HG03460 (cell line): ENCODE data around the gene HP.
"Not testable (repeated sequence)": the region's sequence is repeated elsewhere in the genome, so short reads cannot be mapped to it uniquely, and the experiment has no call there.

Source experiments
- ATAC-seq: cut with Tn5 transposase; IDR thresholded peaks from one replicate; pipeline ENCODE4 v1.9.1; 2021; ENCODE audit not compliant: unreplicated experiment

HP gene, protein sequence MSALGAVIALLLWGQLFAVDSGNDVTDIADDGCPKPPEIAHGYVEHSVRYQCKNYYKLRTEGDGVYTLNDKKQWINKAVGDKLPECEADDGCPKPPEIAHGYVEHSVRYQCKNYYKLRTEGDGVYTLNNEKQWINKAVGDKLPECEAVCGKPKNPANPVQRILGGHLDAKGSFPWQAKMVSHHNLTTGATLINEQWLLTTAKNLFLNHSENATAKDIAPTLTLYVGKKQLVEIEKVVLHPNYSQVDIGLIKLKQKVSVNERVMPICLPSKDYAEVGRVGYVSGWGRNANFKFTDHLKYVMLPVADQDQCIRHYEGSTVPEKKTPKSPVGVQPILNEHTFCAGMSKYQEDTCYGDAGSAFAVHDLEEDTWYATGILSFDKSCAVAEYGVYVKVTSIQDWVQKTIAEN

DNA sequence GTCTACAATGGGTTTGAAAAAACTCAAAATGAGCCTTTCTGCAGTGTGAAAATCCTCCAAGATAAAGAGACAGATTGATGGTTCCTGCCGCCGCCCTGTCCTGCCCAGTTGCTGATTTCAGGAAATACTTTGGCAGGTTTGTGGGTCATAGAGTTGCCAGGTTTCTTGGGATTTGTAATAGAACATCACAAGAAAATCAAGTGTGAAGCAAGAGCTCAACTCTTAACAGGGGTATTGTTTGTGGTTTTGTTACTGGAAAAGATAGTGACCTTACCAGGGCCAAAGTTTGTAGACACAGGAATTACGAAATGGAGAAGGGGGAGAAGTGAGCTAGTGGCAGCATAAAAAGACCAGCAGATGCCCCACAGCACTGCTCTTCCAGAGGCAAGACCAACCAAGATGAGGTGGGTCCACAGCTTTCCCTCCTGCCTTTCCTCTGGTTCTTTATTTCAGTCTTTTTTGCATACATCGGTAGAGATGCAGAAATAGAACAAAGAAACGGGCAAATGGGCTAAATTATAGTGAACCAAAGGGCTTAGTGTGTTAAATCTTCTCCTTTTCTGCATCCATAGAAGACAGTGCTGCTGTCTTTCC is at the start of gene HP:
TSS of gene HP (plus strand) at position 252 of the 594 bp plus-strand sequence. CDS start at position 400, 148 bp downstream.
- not testable (repeated sequence) for ATAC-seq

DNA sequence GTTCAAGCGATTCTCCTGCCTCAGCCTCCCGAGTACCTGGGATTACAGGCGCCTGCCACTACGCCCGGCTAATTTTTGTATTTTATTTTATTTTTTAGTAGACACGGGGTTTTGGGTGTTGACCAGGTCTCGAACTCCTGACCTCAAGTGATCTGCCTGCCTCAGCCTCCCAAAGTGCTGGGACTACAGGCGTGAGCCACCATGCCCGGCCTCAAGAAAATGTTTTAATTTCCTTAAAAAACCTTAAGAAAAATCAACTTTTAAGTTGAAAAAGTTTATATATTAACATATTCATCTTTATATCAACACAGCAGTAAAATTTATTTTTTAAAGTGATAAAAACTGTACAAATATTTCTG is 46.3 kb upstream of the HP start:
- ATAC-seq = not testable (repeated sequence)

DNA sequence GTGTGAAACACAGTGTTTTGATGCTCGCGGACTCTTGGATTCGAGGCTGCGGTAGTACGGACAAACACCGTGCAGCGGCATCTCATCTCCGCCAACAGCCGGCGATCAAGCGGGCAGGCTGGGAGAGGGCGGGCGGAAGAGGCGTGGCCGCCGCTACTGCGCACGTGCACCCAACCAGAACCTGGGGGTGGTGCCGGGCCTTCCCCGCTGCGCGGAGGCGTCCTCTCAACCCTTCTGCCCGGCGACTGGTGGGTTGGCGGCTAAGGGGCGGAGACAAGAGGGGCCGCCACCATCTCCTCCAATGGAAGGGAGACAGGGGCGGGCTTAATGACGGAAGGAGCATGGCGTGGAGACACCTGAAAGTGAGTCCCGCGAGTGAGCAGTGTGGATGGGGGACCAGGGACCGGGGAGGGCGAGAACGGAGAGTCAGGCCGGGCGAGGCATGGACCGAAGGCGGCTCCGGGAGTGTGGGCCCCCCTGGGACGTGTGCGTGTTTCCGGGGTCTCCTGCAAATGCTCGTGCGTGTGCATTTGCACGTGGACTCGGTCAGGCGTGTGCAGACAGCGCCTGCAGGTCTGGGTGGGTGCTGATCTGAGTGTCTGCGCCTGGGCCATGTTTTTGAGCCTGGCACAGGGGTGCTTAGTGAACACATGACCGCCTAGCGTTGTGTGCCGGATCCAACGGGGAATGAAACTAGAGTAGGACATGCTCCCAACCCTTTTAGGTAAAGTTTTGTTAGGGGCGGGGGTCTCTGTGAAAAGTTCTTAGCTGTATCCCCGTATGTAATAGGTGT is 45.7 kb upstream of the HP start, which contains the start of gene DHODH:
TSS of gene DHODH (plus strand) at position 321 of the 793 bp plus-strand sequence. CDS start at position 342, 21 bp downstream.
- ATAC-seq = peak; percentile 99

DNA sequence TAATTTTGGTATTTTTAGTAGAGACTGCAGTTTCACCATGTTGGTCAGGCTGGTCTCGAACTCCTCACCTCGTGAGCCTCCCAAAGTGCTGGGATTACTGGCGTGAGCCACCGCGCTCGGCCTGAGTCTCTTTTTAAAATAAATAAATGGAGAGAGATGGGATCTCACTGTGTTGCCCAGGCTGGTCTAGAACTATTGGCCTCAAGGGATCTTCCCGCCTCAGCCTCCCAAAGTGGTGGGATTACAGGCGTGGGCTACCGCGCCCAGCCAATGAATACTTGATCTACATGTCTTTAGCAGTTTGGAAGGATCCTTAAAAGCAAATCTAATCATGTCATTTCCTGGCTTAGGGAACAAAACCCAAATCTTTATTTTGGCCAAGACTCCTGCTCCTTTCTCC is 44.5 kb upstream of the HP start:
- no peak for ATAC-seq

DNA sequence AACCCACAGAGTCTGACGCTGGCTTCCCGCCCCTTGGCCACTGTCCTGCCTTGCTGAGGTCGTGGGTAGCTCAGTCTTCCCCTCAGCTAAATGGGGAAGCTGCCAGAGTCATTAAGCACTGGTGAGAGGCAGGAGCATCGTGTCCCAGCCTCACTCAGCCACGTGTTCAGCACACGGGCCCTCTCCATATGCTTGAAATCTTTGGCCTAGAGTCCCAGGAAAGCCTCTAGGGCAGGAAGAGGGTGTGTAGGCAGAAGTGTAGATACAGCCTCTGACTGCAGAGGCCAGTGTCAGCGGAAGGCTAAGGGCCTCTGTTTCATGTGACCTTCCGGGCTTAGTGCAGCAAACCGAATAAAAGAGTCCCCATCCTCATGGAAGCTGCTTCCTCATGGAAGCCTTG is 41.7 kb upstream of the HP start:
- no peak for ATAC-seq

DNA sequence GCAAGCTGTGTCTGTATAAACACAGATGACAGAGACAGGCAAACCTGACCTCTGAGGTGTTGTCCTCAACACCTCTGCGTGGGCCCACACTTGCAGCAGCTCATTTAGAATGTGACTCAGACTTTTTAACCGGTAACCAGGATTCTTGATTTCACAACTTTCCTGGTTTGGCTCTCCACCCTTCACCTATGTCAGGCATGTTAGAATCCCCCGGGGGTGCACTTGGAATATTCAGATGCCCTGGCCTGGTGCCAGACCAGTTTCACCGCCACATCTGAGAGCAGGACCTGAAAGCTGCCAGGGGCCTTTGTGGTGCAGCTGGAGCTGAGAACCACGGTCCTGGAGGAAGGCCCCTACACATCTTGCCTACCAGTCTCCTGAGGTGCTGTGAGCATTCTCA is 40.9 kb upstream of the HP start:
- ATAC-seq = no peak

DNA sequence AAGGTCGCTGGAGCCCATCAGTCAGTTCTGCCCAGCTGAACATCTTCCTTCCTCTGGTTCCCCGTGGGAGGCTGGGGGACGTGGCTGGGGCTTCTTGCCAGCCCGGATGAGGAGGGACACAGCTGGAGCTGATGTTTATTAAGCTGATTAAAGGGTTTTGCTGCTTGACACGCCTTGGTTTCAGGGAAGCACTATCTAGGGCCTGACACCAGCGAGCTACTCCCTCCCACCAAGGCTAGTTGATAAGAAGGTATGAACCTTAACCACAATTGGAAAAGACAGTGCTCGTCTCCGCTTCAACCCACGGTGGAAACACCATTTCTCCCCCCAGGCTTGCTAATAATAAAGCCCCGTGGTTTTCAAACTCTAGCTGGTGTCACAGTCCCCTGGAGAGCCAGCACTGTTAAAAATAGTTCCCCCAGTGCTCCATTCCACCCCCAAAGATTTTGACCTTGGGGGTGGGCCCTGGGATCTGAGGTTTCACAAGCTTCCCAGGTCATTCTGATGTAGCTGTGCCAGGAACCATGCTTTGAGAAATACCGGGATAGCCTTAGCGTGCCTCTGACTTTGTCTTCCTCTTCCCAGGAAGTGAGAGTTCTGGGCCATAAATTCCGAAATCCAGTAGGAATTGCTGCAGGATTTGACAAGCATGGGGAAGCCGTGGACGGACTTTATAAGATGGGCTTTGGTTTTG is 40.3 kb upstream of the HP start:
- no peak for ATAC-seq

DNA sequence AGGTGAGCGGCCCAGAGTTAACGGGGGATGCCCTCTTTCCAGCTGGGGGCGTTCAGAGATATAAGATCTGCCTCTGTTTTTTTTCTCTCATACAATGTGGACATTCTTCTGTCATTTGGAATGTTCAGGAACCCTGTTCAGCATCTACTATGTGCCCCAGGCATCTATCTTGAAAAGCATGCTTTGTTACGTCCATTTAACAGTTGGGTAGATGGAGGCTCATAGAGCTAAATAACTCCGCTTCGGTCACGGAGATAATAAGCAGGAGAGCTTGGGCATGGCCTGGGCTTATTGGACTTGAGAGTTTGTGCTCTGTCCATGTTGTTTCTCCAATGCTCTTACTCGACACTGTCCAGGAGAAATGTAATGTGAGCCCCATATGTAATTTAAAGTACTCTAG is 39.6 kb upstream of the HP start:
- no peak for ATAC-seq

DNA sequence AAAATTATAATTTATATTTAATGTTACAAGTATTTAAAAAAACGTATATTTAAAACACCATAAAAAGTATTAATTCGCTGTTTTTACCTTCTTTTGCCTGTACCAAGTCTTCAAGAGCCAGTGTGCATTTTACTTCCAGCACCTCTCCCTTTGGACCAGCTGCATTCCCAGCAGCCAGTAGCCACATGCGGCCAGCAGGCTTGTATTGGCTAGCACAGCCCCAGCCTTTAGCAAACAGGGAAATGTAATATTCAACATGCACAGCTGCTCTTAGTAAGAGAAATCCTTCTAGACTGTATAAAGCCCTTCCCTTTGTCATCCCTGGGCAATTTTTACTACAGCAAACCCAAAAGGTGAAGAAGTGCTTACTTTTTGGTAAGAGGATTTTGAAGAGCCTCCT is 39.2 kb upstream of the HP start:
- ATAC-seq = no peak

DNA sequence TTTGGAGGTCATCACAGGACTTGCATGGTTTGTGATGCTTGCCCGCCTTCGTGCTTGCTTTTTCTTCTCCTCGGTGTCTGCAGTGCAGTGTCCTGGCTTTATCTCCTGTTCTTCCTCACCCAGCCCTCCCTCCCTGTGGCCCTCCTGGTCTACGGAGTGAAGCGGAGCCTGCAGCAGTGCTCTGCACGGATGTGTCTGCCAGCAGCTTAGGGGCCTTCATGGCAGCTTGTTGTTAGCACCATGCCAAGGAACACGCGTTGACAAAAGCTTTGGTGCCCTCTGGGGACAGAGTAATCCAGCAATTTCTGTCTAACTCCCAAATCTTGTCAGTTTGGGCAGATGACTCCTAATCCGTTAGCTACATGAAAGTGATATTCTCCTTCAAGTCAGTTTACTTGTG is 35.8 kb upstream of the HP start:
- no peak for ATAC-seq

DNA sequence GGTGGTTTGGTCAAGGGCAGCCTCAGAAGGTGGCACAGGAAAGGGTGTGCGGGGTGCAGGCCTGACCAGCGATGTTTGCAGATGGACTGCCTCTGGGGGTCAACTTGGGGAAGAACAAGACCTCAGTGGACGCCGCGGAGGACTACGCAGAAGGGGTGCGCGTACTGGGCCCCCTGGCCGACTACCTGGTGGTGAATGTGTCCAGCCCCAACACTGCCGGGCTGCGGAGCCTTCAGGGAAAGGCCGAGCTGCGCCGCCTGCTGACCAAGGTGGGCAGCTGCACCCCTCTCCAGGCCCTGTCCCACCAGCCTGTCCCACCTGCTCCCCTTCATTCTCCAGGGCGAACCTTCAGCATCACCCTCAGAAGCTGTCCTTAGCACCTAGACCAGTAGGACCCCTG is 33.3 kb upstream of the HP start:
- no peak for ATAC-seq

DNA sequence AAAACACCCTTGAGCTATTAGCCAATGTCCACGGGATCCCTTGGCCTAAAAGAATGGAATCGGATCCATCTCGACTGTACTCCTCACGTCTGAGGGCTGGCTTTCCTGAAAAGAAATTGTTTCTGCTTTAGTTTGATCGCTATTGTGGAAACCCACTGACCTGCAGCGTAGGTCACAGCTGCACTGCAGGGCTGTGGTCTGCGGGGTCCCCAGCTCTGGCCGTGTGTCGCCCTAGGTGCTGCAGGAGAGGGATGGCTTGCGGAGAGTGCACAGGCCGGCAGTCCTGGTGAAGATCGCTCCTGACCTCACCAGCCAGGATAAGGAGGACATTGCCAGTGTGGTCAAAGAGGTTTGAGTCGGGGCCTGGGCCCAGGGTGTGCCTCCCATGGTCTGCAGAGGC is 32.2 kb upstream of the HP start:
- no peak for ATAC-seq

DNA sequence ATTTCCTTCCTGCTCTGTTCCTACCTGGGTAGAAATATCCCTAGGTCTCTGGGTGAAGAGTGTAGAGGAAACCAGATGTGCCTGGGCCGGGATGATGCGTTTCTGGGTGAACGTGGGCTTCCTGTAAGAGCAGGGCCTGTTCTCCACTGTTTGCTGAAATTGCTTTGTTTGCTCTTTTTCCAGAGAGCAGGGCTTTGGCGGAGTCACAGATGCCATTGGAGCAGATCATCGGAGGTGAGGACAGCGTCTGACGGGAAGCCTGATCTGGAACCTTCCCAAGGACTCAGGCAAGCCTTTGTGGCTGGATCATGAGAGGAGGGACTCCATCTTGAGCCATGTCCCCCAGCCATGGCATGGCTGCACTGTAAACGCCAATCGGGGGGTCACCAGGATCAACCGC is 30.3 kb upstream of the HP start:
- ATAC-seq = no peak

DNA sequence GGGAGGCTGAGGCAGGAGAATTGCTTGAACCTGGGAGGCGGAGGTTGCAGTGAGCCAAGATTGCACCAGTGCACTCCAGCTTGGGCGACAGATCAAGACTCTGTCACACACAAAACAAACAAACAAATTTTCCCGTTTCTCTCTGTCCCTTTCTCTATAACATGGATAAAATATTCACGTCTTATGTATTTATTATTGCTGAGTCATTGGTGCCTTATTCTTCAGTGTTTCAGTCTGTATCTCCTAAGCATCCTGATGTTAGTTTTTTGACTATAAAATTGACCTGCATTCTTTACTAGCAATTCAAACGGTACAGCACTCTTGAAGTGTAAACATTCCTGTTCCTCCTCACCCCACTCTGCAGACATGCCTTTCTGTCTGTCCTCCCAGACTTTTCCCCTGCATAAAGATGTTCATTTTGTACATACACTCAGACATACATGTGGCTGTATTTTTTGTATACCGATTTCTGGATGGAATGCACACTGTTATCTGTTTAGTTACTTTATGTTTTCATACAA is 29.4 kb upstream of the HP start:
- ATAC-seq = no peak

DNA sequence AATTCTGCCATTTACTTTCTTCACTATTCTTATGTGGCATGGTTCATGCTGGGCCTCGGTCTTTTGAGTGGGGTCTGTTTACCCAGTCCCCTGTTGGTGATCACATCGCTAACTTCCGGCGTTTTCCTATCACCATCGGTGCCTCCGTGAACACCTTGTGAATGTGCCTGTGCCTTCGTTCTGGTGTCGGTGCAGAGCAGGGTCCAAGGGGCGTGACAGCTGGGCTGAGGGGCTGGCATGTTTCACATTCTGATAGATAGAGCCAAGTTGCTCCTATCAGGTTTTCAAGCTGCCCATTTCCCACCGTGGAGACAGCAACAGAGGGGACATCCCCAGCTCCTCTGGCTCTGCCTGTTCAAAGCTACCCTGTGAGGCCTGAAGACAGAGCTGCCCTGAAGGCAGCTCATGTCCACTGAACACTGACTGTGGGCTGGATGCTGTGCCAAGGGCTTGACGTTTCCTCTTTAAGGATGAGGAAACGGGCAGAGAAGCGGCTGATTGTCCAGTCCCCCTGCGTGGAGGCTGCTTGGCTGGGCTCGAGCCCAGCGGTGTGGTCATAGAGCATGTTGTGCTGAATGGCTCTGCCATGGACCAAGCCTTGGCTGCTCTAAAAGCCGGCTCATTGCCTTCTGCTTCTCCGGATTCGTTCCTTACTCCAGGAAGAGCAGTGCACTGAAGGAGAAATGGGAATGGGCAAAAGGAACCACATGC is 28.7 kb upstream of the HP start:
- no peak for ATAC-seq

DNA sequence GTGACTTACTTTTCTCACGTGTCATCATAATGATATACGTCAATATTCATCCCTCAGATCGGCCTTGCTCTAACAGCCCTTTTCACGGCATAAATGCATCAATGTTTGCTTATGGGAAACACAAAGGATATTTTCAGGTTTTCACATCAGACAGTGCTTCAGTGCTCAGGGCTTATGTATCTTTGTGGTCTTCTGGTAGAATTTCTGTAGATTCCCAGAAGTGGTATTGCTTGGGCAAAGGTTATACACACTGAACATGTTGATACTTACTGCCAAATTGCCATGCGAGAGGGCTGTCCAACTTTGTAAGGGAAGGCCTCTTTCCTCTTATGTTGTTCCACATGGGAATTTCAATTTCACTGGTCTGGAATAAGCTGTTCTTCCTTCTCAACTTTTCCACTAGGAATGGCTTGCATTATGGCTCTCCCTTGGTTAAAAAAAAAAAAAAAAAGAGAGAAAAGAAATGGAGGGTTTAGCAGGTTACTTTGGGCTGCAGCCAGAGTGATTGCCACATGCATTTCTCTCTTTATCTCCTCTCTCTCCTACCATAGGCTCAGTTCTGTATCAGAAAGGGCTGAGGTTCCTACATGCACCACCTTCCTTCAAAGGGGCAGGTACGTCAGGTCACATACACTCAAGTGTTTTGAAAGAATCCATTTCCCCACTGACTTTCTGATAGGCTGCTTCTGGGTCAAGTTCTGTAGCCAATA is 26.5 kb upstream of the HP start:
- no peak for ATAC-seq

DNA sequence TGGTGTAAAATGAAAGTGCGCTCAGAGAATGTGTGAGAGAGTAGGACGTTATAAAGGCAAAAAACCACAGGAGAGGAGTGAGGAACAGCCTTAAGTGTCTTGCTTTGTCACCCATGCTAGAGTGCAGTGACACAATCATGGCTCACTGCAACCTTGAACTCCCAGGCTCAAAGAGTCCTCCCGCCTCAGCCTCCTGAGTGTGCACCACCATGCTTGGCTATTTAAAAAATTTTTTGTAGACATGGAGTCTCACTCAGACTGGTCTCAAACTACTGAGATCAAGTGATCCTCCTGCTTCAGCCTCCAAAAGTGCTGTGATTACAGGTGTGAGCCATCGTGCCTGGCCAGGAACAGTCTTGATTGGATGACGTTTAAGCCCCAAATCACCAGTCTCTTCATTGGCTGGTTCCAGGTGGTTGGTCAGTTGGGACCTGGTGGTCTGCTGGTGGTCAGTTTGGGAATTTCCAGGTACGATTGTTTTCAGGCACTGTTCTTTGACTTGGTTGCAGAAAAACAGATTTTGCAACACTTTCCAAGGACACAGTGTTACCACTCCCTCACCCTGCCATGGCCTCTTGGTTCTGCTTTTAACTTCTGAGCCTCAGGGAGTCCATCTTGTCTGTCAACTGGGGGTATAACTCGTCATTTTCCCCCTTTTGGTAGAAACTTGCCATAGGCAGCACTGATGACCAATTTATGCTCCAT is 24.6 kb upstream of the HP start:
- ATAC-seq = no peak

DNA sequence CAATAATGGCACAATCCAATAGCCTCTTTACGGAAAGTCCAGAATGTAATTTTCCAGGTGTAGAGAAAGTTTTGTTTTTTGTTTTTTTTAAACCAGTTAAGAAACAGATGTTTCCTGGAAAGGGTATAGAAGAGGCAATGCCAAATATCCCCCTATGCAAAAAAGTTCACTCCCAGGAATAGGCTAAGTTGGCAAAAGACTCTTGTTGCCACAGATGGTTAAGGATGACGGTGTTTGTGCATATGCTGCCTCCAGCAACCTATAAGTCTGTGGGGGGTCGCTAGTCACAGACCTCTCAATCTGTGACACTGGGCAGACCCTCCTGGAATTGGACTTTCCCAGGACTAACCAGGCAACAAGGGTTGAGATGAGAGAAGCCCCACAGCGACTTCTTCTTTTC is 20.9 kb upstream of the HP start:
- ATAC-seq = no peak

DNA sequence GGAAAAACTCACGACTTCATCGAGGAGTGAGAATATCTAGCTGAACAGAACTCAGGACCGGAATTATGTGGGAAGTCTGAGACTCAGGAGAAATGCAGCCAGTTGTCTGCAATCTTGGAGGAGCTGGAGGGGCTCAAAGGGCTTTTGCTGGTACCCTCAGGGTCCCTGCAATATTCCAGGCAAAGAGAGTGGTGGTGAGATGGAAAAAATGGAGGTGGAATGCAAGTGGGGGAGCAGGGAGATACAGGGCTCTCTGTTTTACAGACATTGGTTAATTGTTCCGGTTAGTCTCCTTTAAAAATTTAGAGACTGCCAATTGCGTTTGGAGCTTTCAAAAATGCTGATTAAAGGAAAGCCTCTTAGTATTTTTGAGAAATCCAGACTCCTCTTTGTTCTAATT is 18.2 kb upstream of the HP start:
- ATAC-seq = no peak
